GM18867 (cell line): ENCODE measurements around the gene ACTN2.

Source experiments
- ATAC-seq: cut with Tn5 transposase; IDR thresholded peaks from one replicate; pipeline ENCODE4 v1.9.1; 2021; ENCODE audit warnings: mild to moderate bottlenecking, moderate library complexity; ENCODE audit not compliant: unreplicated experiment

Gene ACTN2

GRCh38 chr1:236689713-236690569 lies 3.6 kb downstream of the ACTN2 start:
- no peak for ATAC-seq

DNA sequence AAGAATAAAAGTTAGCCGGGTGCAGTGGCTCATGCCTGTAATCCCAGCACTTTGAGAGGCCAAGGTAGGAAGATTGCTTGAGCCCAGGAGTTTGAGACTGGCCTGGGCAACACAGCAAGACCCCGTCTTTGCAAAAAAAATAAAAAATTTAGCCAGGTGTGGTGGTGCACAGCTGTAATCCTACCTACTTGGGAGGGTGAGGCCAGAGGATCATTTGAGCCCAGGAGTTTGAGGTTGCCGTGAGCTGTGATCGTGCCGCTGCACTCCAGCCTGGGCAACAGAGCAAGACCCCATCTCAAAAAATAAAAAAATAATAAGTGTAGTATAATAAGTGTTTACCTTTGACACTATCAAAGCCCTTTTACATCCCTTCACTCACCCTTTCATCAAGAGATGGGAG lies 5.0 kb downstream of the ACTN2 start:
- ATAC-seq: no peak

- ATAC-seq: no peak
These were observed 5.8 kb downstream of the ACTN2 start for GRCh38 chr1:236692128-236692527.

DNA sequence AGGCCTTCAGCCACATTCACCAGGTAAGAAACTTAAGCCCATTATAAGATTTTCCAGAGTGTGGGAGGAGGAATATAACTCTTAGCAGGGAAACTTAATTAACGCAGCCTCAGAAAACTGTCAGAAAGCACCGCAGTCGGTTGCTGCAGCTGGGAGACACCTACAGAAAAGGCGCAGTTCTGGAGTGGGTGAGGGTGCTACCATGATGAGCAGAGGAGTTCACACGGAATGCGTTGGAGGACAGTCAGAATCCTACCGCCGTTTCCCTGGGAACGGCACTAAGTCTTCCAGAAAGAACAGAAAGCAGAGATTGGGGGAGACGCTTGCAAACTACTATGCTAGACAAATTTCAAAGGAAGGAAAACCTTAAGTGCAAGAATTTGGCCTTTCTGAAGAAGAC lies 6.4 kb downstream of the ACTN2 start:
- ATAC-seq: no peak

- ATAC-seq: no peak
These were observed 13.1 kb downstream of the ACTN2 start for GRCh38 chr1:236699366-236699765.

- no peak for ATAC-seq
These were observed 14.6 kb downstream of the ACTN2 start for GRCh38 chr1:236700903-236701302.

GRCh38 chr1:236701782-236702181 lies 15.5 kb downstream of the ACTN2 start:
- no peak for ATAC-seq

- no peak for ATAC-seq
These were observed 16.6 kb downstream of the ACTN2 start for GRCh38 chr1:236702791-236703394.

GRCh38 chr1:236705771-236706170 lies 19.5 kb downstream of the ACTN2 start:
- ATAC-seq: no peak

DNA sequence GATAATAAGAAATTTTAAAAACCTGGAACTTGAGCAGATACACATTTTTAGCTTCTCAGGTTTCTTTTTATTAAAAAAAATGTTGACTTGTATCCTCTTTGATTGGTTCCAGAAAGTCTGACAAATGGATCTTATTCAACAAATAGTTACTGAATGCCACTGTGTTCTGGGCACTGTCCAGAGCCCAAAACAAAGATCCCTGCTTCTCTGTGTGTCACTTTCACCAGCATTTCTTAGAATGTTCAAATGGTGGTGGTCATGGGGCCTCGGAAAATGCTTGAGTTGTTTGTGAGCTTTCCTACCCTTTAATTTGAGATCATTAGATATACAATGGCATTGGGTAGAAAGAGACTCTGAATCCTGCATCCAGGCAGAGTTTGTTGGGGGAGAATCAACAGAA lies 19.9 kb downstream of the ACTN2 start:
- no peak for ATAC-seq

DNA sequence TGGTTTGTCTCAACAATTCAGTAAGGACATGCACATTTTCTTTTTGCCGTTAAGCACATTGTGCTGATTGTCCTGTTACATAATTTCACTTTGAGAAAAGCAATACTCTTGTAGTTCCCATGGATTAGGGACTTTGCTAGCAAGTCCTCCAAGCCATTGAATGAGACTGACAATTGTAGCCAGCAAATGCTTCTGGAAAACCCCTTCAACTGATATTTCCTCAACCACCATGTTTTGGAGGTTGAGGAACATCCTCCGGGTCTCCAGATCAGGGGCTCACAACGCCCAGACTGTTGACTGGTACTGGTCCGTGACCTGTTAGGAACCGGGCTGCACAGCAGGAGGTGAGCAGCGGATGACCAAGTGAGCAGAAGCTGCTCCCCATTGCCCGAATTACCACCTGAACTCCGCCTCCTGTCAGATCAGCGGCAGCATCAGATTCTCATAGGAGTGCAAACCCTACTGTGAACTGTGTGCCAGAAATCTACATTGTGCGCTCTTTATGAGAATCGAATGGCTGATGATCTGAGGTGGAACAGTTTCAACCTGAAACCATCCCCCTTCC lies 24.1 kb downstream of the ACTN2 start:
- no peak for ATAC-seq

DNA sequence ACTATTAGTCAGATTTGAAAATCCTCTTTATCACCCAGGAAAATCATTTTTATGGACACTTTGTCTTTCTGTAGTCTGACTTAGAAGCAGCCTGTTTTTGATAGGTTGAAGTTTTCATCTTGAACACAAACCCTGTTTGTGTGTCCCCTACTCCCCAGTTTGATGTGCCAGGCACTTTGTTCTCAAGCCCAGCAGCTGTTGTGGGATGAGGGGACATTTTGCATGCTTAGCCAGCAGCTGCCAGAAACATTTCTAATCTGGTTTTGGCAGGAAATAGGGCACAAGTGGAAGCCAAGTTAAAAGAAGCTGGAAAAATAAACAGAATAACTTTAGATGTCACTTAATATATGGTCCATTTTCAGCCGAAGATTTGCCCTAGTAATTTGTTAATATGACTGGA lies 29.9 kb downstream of the ACTN2 start:
- ATAC-seq: no peak

DNA sequence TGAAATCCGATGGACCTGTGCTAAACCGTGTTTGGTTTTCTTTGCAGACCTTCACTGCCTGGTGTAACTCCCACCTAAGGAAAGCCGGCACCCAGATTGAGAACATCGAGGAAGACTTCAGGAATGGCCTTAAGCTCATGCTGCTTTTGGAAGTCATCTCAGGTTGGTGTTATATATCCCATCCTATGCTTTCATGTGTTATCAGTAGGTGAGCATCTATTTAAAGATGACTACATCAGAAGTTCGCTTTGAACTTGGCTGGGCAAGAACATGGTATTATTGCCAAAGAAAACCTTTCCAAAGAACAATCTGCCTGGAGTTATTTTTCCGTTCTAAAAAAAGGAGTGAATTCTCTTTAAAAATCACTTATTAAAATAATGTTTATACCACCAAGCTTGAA lies 31.5 kb downstream of the ACTN2 start:
- ATAC-seq: no peak

DNA sequence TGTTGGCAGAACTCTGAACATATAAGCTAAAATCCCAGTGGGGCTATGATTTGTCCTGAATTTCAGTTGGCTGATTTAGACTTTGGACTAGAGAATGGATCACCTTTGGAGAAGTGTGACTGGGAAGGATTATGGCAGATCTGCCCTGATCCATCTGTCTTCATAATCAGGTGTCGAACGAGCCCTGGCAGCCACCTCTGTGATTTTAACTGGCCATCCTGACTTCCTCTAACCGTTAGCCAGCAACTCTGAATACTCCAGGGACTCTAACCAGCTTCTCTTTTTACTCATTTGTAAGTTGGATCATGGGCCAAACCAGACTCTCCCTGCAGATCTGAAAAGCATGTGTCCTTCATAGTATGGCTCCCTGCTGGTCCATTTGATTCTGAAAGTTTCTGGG lies 32.0 kb downstream of the ACTN2 start:
- no peak for ATAC-seq

- no peak for ATAC-seq
These were observed 33.9 kb downstream of the ACTN2 start for GRCh38 chr1:236720206-236720605.

DNA sequence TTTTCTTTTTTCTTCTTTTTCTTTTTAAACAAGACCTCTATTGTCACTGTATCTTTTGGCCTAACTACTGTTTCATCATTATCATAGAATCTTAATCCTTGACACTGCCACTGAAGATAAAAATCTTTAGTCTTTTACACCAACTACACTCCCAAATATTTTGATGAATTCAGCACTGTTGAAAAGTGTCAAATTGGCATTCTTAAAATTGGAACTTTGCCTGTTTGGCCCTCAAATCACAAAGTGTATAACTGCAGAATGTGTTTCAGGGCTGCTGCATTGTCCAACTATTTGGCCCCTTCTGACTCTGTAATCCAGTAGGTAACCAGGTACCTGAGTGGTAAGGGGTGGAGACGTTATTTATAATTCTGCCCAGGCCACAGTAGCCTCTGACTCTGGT lies 34.3 kb downstream of the ACTN2 start:
- ATAC-seq: no peak

DNA sequence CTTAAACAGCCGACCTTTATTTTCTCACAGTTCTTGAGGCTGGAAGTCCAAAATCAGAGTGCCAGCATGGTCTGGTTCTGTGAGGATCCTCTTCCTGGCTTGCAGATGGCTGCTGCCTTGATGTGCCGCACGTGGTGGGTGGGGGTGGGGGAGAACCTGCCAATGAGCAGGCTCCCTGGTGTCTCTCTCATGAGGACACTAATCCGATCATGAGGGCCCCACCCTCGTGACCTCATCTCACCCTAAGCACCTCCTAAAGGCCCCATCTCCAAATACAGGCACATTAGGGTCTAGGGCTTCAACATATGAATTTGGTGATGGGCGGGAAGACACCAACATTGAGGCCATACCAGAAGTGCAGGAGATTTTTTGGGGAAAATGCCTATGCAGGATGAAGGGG lies 37.8 kb downstream of the ACTN2 start:
- no peak for ATAC-seq

- no peak for ATAC-seq
These were observed 38.2 kb downstream of the ACTN2 start for GRCh38 chr1:236724506-236724905.

DNA sequence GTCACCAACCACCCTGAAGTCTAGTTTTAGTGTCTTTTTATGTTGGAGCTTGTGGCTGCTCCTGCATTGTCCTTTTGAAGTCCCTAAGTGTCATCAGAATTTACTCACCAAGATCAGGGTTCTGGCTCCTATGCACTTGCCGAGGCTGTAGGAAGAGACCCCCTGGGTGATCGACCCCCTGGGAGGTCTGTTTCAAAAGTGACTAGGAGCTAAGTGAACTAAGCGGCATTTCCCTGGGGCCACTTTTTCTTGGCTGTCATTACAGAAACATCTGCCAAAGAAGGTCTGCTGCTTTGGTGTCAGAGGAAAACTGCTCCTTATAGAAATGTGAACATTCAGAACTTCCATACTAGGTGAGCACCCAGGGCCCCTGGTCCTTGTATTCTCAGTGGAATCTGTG lies 39.4 kb downstream of the ACTN2 start:
- no peak for ATAC-seq

DNA sequence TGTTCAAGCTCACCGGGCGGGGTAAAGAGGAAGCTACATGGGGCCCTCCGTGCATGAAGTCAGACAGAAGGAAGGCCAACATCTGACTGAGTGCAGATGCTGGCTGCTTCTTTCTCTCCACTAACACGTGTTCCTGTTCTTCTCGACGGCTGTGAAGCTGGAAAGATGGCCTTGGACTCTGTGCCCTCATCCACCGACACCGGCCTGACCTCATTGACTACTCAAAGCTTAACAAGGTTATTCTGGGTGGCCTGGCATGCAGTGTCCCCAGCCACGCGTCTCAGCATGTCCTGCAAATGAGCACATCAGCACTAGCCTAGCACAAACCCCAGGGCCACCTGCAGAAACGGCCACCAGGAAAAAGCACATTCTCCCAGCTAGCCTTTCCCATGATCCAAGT lies 41.2 kb downstream of the ACTN2 start:
- ATAC-seq: no peak

DNA sequence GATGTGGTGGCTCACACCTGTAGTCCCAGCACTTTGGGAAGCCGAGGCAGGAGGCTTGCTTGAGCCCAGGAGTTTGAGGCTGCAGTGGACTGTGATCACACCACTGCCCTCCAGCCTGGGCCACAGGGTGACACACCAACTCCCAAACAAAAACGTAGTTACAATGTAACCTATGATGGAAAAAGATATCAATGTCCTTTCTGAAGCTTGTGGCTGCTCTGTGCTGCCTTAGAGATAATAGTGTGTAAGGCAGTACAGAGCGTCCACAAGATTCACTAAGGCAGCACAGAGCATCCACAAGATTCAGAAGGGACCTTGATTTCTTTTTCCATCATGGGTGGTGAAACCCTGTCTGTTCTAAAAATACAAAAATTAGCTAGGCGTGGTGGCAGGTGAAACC lies 42.5 kb downstream of the ACTN2 start:
- no peak for ATAC-seq

DNA sequence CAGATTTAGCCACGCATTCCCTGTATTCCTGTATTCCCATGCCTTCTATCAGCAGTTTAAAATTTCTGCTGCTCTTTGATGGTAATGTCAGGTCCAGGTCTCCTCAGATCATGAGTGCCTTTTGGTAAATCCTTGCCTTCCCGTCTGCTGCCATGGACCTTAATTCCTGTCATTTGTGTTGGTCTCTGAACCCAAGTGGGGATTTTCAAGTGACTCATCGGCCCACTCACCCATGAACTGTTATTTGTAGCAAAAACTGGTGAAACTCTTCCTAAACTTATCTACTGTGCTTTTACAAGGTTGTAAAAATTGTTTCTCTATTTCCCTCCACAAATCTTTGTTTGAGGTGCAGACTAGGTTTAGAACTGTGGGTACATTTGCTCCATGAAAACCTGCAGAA lies 47.4 kb downstream of the ACTN2 start:
- no peak for ATAC-seq
